Skin epidermis (tissue), 12 donors: ENCODE data around the gene GNAT1.

Source experiments
- H3K27ac ChIP-seq, 21 experiments: fragments of 200-600 bp; sonication (generic) in 11 of 21; one replicate each; pipeline ENCODE4 v1.5.0; 2020; ENCODE audit warnings: mild to moderate bottlenecking in 3 of 21, inconsistent platforms in 2 of 21, moderate library complexity in 2 of 21
- H3K4me3 ChIP-seq, 7 experiments: fragments of 200-600 bp; sonication (generic) in 2 of 7; one replicate each; pipeline ENCODE4 v1.5.0; 2020; ENCODE audit warnings: inconsistent platforms in 2 of 7, mild to moderate bottlenecking in 2 of 7, moderate library complexity in 1 of 7

The GNAT1 gene

DNA sequence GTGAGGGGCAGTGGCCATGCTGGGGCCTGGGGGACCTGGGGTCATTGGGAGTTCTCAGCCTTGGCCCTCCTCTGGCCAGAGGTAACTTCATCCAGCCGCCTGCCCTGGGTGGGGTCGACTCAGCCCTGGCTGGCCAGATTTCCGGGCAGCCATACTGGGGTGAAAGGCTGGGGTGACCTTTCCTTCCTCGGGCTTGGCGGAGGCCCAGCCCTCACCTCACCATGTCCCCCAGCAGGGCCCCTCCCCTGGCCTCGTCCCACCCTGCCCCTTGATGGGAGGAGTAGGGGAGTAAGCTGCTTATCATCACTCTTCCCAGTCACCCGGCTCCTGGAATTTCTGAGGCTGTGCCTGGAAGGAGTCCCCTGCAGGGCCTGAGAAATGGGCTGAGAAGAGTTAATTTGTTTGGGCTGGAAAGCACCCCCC is 30.8 kb upstream of the GNAT1 start:
- no peak overlapping the region for H3K4me3 ChIP-seq
- H3K27ac ChIP-seq = peak overlapping the region in 17 of 21 experiments; percentile 25 to 85 (median 67)

- Histone ChIP-seq H3K27ac (peak overlapping the region in 19 of 21 experiments; percentile 25 to 85 (median 68)), H3K4me3 (no peak overlapping the region)
Observed at GRCh38 chr3:50161320-50161719, 30.1 kb upstream of the GNAT1 start.

DNA sequence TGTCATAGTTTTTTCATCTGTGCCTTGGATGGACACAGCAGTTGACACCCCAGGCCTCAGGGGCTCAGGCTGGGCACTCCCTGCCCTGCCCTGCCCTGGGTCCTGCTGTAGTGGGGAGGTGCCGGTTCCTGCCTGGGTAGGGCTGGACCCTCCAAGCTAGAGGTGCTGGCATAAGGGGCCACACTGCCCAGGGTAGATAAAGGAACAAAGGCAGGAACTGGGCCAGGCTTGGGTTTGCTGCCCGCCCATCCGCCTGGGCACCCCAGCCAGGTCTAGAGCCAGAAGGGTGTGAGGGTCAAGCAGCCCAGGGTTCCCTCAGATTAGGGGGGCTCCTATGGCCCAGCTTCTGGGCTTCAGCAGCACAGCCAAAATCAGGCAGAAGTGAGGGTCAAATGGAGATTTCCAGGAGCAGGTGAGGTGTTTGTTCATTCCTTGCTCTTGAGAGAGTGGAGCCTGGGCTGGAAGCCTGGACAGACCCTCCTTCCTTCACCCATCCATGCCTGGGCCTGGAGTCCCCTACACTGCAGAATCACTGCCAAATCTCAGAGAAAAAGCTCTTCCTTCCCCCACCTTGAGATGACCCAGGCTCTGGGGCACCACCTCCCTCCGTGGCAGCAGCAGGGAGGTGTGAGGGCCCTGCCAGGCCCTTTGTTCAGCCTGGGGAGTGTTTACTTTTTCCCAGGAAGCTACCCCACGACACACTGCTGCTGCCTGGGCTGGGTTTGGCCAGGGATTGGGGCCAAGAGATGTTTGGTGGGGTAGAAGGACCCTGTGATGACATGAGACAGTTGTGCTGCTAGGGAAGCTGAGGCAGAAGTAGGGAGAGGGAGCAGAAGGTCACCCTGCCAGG is 29.2 kb upstream of the GNAT1 start:
- Histone ChIP-seq H3K4me3 (no peak overlapping the region), H3K27ac (peak overlapping the region in 15 of 21 experiments; percentile 3 to 85 (median 72))

DNA sequence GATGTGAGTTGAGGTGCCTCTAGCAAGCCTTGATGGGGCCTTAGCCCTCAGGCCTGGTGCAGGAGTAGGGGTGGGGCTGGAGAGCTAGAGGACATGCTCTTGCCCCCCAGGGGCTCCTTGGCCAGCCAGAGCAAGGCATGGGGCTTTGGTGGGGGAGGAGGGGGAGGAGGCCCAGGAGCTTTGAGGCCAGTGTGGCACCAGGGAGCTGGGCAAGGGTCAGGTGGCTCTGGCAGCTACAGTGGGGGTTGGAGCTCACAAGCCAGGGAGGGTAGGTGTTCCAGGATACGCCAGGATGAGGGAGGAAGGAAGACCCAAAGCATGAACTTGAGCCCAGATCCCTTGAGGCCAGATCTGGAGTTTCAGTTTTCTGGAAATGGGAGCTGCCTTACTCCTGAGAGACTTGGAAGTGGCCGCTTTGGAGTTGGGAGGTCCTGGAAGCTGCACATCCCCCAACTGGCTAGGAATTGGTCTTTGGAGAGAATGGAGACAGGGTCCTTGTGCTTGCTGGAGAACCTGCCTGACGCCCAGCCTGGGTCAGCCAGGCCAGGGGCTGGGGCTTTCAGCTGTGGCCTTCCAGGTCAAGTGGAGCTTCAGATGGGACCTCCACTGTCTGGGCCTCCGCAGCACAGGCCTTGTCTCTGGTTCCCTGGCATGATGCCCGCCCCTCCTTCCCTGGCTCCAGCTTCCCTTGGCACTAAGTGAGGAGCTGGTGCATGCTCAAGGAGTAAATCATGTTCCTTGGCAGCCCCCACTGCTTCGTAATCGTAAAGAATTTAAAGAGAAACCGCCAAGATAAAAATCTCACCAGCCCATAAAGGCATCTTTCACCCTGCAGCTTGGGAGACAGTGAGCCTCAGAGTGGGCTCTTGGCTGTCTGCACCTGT is 27.6 kb upstream of the GNAT1 start:
- Histone ChIP-seq H3K4me3 (no peak overlapping the region), H3K27ac (peak overlapping the region in 19 of 21 experiments; percentile 24 to 85 (median 72))

DNA sequence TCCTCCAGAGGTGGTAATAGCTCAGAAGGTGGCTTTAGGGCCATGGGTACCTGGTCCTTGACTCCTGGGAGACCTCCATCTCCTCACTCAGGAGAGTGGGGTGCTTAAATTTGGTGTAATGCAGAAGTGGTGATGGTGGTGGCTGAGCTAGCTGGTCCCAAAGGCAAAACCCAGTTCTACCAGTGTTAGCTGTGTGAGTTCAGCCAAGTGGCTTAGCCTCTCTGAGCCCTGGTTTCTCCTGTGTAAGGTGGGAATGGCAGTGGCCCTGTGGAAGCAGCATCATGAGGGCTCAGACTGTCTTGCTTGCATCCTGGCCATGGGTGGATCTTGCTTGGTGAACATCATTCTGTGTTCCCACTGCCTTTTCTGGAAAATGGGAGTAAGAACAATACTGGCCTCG is 26.9 kb upstream of the GNAT1 start:
- Histone ChIP-seq H3K27ac (peak overlapping the region in 18 of 21 experiments; percentile 3 to 85 (median 73)), H3K4me3 (no peak overlapping the region)

GRCh38 chr3:50164984-50165909 is 26.2 kb upstream of the GNAT1 start:
- peak overlapping the region in 18 of 21 experiments; percentile 19 to 85 (median 76) for H3K27ac ChIP-seq
- no peak overlapping the region for H3K4me3 ChIP-seq

DNA sequence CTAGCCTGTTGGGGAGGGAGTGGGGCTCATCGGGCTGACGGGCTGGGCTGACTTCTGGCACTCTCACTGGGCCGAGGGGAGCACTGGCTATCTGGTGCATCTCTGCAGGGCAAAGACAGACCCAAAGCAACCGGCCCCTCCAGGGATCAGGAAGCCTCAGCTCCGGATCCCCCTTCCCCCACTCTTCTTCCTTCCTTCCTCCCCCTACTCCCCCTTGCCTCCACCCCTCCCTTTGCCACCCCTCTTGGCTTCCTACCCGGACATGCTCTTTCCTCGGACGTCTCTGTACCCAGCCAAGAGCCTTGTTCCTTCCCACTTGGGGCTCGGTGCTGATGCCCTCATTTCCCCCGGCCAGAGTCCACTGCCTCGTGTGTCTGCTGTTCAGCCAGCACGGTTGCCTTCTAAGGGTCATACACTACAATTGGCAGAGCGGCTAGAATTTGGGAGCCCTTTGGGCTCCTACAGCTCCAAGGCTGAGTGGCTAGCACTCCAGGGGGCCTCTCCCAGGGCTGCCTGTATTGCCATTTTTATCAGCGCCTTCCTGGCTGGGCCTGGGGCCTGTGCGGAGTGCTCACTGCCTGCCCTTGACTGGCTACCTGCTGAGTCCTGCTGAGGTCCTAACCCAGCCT is 25.4 kb upstream of the GNAT1 start:
- Histone ChIP-seq H3K27ac (peak overlapping the region in 19 of 21 experiments; percentile 10 to 85 (median 75)), H3K4me3 (no peak overlapping the region)

DNA sequence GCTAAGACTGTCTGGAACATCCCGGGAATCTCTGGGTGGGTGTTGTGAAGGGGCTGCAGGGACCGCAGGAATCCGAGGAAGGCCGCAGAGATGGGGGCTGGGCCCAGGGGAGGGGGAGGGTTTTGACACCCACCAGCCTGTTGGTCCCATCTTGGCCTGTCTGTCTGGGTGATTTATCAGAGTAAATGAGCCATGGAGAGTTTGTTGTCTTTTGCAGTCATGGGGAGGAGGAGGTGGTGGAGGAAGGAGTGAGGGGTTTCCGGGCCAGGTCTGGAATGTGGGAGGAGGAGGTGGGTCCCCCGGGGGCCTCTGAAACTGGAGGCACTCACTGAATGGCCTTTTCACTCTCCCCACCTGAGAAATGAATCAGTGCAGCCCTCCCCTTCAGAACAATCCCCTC is 24.8 kb upstream of the GNAT1 start:
- peak overlapping the region in 20 of 21 experiments; percentile 2 to 85 (median 74) for H3K27ac ChIP-seq
- H3K4me3 ChIP-seq = no peak overlapping the region

DNA sequence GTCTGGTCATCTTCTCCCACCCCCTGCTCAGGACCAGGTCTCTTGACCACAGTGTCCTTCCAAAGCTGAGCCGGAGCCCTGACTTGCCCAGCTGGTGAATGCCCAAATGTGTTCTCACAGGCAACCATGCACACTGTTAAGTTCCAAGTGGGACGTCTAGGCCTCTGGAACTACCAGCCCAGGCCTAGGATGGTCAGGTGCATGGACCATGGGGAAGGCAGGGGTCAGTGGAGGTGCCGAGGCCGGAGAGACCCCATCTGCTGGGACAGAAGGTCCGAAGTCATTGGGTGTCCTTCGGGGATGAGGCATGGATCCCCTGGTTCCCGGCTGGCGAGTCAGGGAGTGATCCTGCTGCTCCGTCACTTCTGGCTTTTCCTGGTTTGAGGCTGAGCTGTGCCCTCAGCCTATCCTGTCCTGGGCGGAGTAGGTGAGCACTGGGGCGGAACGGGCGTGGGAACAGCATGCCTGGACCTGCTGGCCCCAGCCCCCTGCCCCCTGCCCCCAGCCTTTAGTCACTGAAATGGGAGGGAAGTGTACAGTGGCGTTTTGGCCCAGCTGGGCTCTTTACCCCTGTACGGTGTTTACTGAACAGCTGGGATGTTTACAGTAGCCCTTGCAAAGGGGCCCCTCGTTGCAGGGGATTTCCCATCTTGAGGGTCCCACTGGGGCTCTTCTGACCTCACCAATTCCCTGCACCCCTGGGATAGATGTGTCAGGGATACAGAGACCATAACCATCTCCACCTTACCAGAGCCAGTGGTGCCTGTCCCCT is 24.2 kb upstream of the GNAT1 start:
- no peak overlapping the region for H3K4me3 ChIP-seq
- peak overlapping the region in 19 of 21 experiments; percentile 6 to 85 (median 75) for H3K27ac ChIP-seq

- peak overlapping the region in 16 of 21 experiments; percentile 14 to 85 (median 62) for H3K27ac ChIP-seq
- no peak overlapping the region for H3K4me3 ChIP-seq
Observed at GRCh38 chr3:50167841-50168209, 23.6 kb upstream of the GNAT1 start.

DNA sequence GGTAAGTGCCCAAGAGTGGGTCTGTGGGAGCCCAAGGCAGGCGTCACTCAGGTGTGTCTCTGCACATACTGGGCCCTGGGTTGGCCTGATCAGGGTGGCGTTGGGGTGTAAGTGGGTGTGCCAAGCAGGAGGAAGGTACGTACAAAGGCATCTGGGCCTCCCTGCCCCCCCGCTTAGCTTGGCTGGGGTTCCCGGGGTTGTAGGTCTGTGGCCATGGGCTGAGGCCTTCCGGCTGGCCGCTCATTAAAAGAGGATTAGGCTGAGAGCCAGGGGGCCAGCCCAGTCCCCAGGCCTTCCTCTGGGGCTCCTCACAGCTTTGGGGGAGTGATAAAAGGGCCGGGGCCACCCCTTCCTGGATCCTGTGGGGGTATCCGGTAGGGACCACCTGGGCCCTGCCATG is 23.0 kb upstream of the GNAT1 start:
- no peak overlapping the region for H3K4me3 ChIP-seq
- peak overlapping the region in 16 of 21 experiments; percentile 16 to 85 (median 62) for H3K27ac ChIP-seq

DNA sequence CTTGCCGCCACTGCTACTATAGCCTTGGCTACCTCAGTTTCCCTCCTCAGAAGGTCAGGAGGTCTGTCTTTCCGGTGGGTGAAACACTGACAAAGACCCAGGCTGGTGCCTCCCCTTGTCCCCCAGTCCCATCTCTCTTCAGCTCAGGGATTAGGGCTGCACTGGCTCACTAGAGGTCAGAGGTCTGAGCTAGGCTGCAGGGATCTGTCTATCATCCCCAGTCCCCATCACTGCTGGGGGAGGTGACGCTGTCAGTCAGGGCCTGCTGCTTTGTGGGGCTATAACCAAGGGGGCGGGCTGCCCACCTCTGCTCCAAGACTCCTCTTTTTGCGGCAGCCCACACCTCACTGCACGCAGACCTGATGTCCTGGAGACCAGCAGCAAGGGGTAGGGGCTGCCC is 22.6 kb upstream of the GNAT1 start:
- Histone ChIP-seq H3K4me3 (no peak overlapping the region), H3K27ac (peak overlapping the region in 14 of 21 experiments; percentile 16 to 81 (median 70))

GRCh38 chr3:50169232-50169832 is 22.1 kb upstream of the GNAT1 start:
- H3K4me3 ChIP-seq = no peak overlapping the region
- H3K27ac ChIP-seq = peak overlapping the region in 14 of 21 experiments; percentile 16 to 81 (median 70)

DNA sequence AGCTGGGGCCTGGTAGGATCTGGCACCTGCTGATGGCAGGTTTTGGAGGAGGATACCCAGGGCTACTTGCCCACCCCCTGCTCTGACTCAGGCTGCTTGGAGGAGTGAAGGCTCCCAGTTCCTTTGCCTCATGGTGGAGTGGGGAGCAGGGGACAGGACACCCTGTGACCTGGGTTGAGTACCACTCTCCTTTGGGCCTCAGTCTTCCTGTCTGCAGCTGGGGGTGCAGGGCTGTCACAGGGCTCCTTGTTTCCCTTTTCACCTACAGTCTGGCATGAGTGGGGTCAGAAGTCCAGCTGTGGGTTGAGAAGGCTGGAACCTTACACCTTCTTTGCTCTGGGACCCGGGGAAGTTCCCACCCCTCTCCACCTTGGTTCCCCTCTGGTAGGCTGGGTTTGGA is 21.6 kb upstream of the GNAT1 start:
- H3K4me3 ChIP-seq = no peak overlapping the region

DNA sequence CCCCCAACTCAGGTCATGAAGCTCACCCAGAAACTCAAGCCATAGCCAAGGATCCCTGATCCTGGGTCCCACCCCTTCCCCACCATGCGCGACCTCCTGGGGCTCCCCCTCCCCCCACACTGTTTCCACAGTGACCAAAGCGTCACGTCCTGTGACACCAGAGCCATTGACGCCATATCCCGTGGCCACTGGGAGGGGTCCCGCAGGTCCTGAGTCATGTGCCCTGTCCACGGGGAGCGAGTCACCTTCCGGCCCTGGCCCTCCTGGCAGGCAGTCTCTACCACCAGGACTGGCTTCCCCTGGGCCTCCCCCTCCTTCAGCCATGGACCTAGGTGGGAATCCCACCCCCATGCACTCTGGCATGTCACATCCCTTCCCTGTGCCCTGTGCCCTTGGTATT is 20.7 kb upstream of the GNAT1 start:
- Histone ChIP-seq H3K27ac (peak overlapping the region in 12 of 21 experiments; percentile 24 to 81 (median 71)), H3K4me3 (no peak overlapping the region)

More for the DNA sequence above, 21.6 kb upstream of the GNAT1 start:
- peak overlapping the region in 13 of 21 experiments; percentile 19 to 81 (median 68) for H3K27ac ChIP-seq

DNA sequence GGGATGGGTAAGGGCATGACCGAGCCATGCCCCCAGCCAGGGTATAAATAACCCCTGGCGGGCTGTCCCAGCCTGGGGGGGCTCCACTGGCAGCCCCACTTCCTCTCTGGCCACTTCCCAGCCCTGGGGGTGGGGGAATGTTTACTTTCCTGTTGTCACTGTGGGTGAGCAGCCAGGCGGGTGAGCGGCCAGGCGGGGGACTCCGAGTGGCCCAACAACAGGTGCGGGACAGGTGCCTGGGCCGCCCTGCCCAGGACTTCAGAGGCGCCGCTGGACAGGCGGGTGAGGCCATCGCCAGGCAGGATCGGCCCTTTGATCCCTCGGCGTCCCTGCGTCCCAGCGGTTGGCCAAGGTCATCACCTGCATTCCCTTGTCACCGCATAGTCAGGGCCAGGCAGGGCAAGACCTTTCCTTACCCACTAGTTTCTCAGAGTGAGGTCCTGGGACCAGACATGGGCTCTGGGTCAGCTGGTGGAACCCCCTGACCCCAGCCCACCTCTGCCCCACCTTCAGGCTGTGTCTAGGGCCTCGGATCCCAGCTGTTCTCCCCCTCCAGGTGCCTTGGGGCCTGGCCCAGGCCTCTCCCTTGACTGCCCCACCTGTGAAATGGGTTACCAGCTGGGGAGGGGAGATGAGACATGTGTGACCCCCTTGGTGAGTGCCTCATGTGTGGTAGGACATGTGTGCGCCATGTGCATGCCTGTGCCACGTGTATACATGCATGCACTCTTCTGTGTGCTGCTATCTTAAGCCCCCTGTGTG is 19.7 kb upstream of the GNAT1 start:
- H3K4me3 ChIP-seq = no peak overlapping the region
- H3K27ac ChIP-seq = peak overlapping the region in 11 of 21 experiments; percentile 0 to 81 (median 51)
